COR-L47 (cell line): ENCODE measurements around the gene KLRD1.
"Not testable (repeated sequence)": the region's sequence is repeated elsewhere in the genome, so short reads cannot be mapped to it uniquely, and the experiment has no call there.

Experiments used
- DNase-seq: peaks from one replicate; lab custom pipeline; 2025; lab: John Stamatoyannopoulos, UW

The KLRD1 gene

DNA sequence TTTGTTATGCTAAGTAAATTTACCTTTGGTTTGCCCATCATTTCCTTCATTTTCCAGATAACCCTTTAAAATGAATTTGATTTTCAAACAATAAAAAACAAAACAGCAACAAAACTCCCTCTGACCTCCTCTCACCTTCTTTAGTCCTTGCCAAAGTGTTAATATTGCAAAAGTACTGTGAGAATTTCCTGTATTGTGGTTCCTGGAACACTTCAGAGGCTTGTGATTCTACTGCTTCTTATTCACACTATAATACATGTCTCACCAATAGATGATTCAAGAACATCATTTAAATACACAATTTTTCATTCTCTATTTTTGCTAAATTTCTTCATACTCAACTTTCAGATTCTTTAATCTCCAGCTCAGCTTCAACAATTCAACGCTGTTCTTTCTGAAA lies at the start of gene KLRD1:
Gene KLRD1 (plus strand): TSS at position 241 of the 400 bp plus-strand sequence. CDS start 208 bp downstream, outside the sequence.
- no peak for DNase-seq

- DNase-seq = no peak
Observed at GRCh38 chr12:10260927-10261326, 46.7 kb upstream of the KLRD1 start.

- no peak for DNase-seq
Observed at GRCh38 chr12:10268037-10268436, 39.6 kb upstream of the KLRD1 start.

GRCh38 chr12:10272467-10272866 lies 35.2 kb upstream of the KLRD1 start:
- DNase-seq = no peak

DNA sequence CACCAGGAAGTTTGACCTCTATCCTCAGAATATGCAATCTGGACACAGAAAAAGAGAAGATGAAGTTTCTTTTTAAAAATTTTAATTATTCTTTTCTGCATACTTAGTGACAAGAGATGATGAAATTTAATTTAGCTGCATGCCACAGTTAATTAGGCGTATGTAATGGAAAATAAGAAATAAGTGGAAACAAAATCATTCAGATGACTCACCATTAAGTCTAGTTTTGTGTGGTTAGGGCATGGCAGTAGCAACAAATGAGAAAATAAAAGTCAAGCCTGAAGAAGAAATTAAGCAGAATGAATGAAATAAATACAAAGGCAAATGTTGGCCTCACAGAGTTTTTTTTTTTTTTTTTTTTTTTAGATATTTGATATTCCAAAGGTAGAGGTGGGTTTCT lies 30.9 kb upstream of the KLRD1 start:
- no peak for DNase-seq

- DNase-seq = no peak
Observed at GRCh38 chr12:10278104-10278503, 29.6 kb upstream of the KLRD1 start.

DNA sequence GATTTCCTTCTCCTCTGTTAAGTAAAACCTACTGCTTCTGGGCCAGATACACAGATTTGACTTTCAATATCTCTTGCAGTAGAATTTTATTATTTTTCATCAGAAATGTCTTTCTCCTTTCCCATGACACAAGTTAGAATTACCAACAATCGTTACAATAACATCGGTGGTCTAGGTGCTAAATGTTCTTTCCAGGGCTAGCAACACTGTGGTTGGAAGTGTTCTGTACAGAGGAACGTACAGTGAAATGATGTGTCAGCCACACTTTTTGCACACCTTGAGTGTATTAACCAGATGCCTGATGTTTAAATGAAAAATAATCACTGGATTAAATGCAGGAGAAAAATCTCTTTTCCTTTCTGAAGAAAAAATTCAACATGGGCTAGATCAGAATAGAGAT lies 27.7 kb upstream of the KLRD1 start:
- DNase-seq = no peak

- DNase-seq = no peak
Observed at GRCh38 chr12:10283027-10283426, 24.6 kb upstream of the KLRD1 start.

DNA sequence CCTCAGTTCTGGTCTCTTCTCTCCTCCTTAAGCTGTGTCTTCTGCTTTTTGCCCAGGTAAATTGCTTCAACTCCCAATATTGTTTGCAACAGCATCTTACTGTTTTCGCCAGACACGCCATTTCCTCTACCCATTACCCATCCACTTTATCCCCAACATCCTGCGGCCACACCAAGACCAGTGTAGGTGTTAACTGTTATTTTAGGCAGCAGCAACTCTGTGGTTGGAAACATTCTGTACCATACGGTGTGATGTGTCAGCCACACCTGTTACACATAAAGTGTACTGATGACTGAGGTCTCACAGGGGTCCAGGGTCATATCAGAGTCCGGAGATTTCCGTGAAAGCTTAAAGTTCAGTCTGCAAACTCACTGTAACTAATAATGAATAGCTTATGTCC lies 21.8 kb upstream of the KLRD1 start:
- DNase-seq = no peak

GRCh38 chr12:10289005-10289754 lies 18.5 kb upstream of the KLRD1 start:
- DNase-seq = no peak

DNA sequence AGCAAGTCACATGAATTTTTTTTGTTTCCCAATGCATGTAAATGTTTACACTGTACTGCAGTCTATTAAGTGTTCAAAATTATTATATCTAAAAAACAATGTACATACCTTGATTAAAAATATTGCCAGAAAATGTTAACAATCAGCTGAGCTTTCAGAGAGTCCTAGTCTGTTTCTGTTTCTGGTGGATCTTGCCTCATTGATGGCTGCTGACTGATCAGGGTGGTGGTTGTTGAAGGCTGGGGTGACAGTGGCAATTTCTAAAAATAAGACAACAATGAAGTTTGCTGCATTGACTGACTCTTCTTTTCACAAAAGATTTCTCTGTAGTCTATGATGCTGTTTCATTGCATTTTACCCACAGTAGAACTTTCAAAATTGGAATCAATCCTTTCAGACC lies 16.6 kb upstream of the KLRD1 start:
- no peak for DNase-seq

GRCh38 chr12:10293151-10293550 lies 14.5 kb upstream of the KLRD1 start:
- no peak for DNase-seq

- DNase-seq = no peak
Observed at GRCh38 chr12:10293570-10294227, 14.0 kb upstream of the KLRD1 start.

DNA sequence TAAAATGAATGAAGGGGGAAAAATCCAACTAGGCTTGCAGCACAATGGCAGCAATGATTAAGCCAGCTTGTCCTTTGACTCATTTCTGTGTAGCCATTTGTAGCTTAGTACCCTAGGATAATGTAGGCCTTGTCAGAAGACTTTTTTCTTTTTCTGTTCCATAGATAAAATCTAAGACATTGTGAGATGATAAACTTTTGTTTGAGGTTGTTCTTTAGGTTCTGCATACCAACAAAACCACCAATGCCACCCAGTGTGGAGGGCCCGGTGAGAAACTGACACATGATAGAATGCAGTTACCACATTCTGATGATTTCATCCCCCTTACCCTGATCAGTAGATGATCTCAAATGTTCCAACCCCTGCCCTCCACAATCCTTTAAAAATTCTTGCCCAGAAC lies 6.6 kb upstream of the KLRD1 start:
- no peak for DNase-seq

- no peak for DNase-seq
Observed at GRCh38 chr12:10304161-10304574, 3.5 kb upstream of the KLRD1 start.

DNA sequence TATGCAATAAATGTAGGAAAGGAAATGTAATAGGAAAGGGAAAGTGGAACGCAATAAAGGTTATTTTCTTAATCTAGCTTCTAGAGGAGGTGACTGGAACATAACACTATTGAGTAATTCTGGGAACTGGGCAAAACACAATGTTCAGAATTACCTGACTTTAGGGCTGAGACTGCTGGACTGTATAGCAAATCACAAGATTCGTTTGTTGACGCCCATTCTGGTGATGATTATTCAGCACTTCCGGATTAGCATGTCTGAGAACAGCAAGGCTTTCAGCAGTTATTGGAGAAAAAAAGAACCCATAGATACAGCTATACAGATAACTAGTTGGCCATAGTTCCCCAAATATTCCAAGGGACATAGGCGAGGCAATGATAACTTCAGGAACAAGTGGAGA lies 2.3 kb upstream of the KLRD1 start:
- DNase-seq = no peak

- DNase-seq = no peak
Observed at GRCh38 chr12:10310926-10311720, 3.5 kb downstream of the KLRD1 start.

DNA sequence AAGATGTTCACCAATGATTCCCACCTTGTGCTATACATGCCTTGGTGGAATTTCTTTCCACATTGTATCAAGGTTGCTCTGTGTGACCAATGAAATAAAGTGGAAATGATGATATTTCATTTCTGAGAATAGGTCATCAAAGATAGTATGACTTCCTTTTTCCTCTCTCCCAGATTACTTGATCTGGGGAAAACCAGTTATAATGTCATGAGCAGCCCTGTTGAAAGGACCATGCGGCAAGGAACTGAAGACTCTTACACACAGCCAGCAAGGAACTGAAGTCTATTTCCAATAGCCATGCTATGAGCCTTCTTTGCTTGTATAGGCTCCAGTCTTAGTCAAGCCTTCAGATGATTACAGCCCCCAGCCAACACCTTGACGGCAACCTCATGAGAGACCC lies 11.7 kb downstream of the KLRD1 start:
- DNase-seq = no peak

DNA sequence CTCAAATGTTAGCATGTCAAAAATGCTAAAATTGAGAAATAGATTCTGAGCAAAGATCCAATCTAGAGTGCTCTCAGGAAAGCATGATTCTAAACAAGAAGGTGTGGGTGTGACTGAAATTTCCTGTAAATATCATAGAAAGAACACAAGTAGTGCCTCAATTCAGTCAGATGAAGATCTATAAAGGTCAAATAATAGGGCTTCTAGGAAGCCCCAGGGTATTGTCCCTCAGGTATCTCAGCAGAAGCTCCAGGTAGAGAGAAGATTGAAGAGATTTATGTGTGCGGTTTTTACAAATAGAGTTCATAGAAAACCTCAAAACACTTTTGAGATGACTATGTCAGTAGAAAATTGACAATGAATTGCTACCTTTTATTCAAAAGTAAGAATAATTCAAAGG lies 13.0 kb downstream of the KLRD1 start:
- no peak for DNase-seq

DNA sequence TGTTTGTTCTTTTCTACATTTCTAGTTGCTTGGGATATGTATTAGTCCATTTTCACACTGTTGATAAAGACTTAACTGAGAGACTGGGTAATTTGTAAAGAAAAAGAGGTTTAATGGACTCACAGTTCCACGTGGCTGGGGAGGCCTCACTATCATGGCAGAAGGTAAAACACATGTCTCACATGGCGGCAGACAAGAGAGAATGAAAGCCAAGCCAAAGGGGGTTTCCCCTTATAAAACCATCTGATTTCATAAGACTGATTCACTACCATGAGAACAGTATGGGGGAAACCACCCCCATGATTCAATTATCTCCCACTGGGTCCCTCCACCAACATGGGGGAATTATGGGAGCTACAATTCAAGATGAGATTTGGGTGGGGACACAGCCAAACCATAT lies 21.0 kb downstream of the KLRD1 start:
- DNase-seq = not testable (repeated sequence)

DNA sequence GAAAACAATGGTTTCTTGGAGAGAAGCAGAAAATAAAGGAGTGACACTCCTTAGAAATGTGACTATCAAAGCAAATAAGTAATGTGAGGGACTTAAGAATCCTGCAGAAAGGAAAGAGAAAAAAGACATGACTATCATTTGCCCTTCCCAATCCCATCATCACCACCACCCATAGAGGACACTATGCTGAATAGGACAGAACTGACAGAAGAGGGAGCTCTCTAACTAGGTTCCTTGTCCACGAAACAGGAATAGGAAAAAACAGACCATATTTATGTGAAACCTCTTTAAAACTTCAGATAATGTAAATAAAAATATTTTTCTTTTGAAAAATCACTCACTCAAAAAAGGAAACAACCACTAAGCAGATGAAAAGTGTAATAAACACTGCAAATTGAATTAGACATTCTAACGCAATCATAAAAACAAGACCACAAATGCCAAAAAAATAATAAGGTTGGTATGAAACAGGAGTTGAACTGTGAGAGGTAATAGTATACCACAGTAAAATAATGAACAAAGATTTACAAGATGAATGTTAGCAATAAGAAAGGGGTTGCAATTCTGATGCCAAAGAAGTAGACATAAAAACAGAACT lies 24.1 kb downstream of the KLRD1 start:
- no peak for DNase-seq

- not testable (repeated sequence) for DNase-seq
Observed at GRCh38 chr12:10336196-10336595, 28.5 kb downstream of the KLRD1 start.
